K562 (cell line): Measurements from ENCODE around the gene BBOX1.

Experiments used
- CTCF ChIP-seq, 3 experiments: IDR thresholded peaks in 2 of 3; conservative IDR thresholded peaks in 1 of 3; 2 replicates each; pipeline ENCODE4 v1.5.1; 2011 to 2012; ENCODE audit warnings: low read length in 3 of 3, mild to moderate bottlenecking in 3 of 3, control low read depth in 2 of 3, improper control_type of control experiment in 1 of 3, inconsistent platforms in 1 of 3, low read depth in 1 of 3, mixed read lengths in 1 of 3, moderate library complexity in 1 of 3; ENCODE audit not compliant: insufficient read depth in 2 of 3
- JUND ChIP-seq, 2 experiments: IDR thresholded peaks; 2 replicates in 1 of 2; 3 replicates in 1 of 2; pipeline ENCODE4 v1.6.1; 2011; ENCODE audit warnings: borderline replicate concordance in 2 of 2, low read depth in 2 of 2, low read length in 2 of 2, improper control_type of control experiment in 1 of 2, missing biosample characterization in 1 of 2, missing genetic modification characterization in 1 of 2, missing genetic modification reagents in 1 of 2
- KDM1A ChIP-seq, 2 experiments: fragments of 450-650 bp; IDR thresholded peaks; 2 replicates each; pipeline ENCODE4 v1.6.1; 2016; ENCODE audit warnings: mild to moderate bottlenecking in 2 of 2
- NFIC ChIP-seq: fragments of 450-650 bp; IDR thresholded peaks from 2 replicates; pipeline ENCODE4 v1.6.1; 2017; ENCODE audit warnings: mild to moderate bottlenecking, inconsistent platforms
- RCOR1 ChIP-seq, 2 experiments: IDR thresholded peaks; 2 replicates each; pipeline ENCODE4 v1.6.1; 2012; ENCODE audit warnings: low read depth in 2 of 2, low read length in 2 of 2, borderline replicate concordance in 1 of 2, improper control_type of control experiment in 1 of 2
- STAT6 ChIP-seq: sonication (generic); formaldehyde crosslinking; IDR thresholded peaks from 2 replicates; pipeline ENCODE4 v1.8.1; 2023; ENCODE audit warnings: mild to moderate bottlenecking, missing genetic modification reagents
- UBTF ChIP-seq, 2 experiments: IDR thresholded peaks; 2 replicates each; pipeline ENCODE4 v1.6.1; 2012; ENCODE audit warnings: improper control_type of control experiment in 2 of 2, low read depth in 2 of 2, low read length in 2 of 2, borderline replicate concordance in 1 of 2
- ZHX1 ChIP-seq: fragments of 150-350 bp; conservative IDR thresholded peaks from 2 replicates; pipeline ENCODE4 v1.6.1; 2014; ENCODE audit warnings: low read length
- ZNF311 ChIP-seq: fragments of 250-450 bp; sonication (Bioruptor Pico); IDR thresholded peaks from 2 replicates; pipeline ENCODE4 v1.4.0; 2020; ENCODE audit warnings: mild to moderate bottlenecking, moderate library complexity
- ZNF511 ChIP-seq: sonication (generic); formaldehyde crosslinking; IDR thresholded peaks from 2 replicates; pipeline ENCODE4 v1.8.0; 2022; ENCODE audit warnings: mild to moderate bottlenecking, missing genetic modification reagents
- ZSCAN29 ChIP-seq: fragments of 450-650 bp; IDR thresholded peaks from 2 replicates; pipeline ENCODE4 v1.6.1; 2017

GRCh38 chr11:27020751-27021150 lies 19.9 kb upstream of the BBOX1 start:
- TF ChIP-seq STAT6 (CRISPR knock-in tag), result no peak
- no peak for TF ChIP-seq KDM1A (IDR thresholded peaks at IDR 0.05)
- TF ChIP-seq ZSCAN29, result no peak
- no peak for TF ChIP-seq NFIC
- no peak for TF ChIP-seq ZNF511 (CRISPR knock-in tag)
- no peak for TF ChIP-seq ZNF311 (CRISPR knock-in tag)
- no peak for TF ChIP-seq CTCF (IDR thresholded peaks at IDR 0.05 in 2 of 3, conservative IDR thresholded peaks at IDR 0.05 in 1 of 3; ENCODE audit: insufficient read depth in 2 of 3, low read depth in 1 of 3, low read length in 3 of 3)
- no peak for TF ChIP-seq RCOR1 (IDR thresholded peaks at IDR 0.05; ENCODE audit: borderline replicate concordance in 1 of 2, low read depth in 2 of 2, low read length in 2 of 2)
- TF ChIP-seq JUND (IDR thresholded peaks at IDR 0.05; ENCODE audit: borderline replicate concordance, low read depth, low read length), result no peak
- TF ChIP-seq JUND (tag; IDR thresholded peaks at IDR 0.05; ENCODE audit: borderline replicate concordance, low read depth, low read length), result no peak
- no peak for TF ChIP-seq UBTF (IDR thresholded peaks at IDR 0.05; ENCODE audit: borderline replicate concordance in 1 of 2, low read depth in 2 of 2, low read length in 2 of 2)
- no peak for TF ChIP-seq ZHX1
